ENCODE measurements around the gene NAIF1. TPM values are rescaled to one million over a fixed set of nuclear protein-coding genes. Genes with fewer than 3 reads are reported as not detected.

The NAIF1 gene
- polyA plus RNA-seq, 1 of the 3 experiments (the other 2 are of a cell fraction): 14.8 TPM

DNA sequence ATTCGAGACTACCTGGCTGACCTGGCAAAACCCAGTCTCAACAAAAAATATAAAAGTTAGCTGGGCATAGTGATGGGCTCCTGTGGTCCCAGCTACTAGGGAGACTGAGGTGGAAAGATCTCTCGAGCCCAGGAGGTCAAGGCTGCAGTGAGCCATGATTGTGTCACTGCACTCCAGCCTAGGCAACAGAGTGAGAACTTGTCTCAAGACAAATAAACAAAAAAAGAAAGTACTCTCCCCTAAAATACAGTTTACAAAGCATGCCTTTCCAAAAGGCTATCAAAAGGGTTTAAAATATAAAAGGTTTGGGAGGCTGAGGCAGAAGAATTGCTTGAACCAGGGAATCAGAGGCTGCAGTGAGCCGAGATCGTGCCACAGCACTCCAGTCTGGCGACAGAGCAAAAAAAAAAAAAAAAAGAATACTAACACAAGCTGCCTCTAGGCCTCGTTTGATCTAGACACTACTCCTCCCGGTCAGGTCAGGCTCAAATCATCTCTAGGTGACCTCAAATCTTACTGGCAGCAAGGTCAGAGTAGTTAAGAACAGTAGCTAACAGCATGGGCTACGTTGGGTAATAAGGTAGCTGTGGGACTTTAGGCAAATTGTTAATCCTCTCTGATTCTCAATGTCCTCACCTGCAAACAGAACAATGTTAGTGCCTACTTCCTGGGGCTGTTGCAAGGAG is 9.3 kb downstream of the NAIF1 start:
- no peaks in the 10 kb centered on the region for H3K27me3 ChIP-seq (ENCODE audit: insufficient read depth)

More for the DNA sequence above, 9.3 kb downstream of the NAIF1 start:
- TF ChIP-seq EP300 (IDR thresholded peaks at IDR 0.05; ENCODE audit: borderline replicate concordance in 1 of 2, low read depth in 1 of 2, low read length in 1 of 2) (no peak), NFIC (IDR thresholded peaks at IDR 0.05; ENCODE audit: borderline replicate concordance) (no peak), FOXM1 (IDR thresholded peaks at IDR 0.05; ENCODE audit: low read depth) (no peak), POLR2AphosphoS5 (IDR thresholded peaks at IDR 0.05; ENCODE audit: low read depth, low read length) (no peak), TEAD4 (IDR thresholded peaks at IDR 0.05; ENCODE audit: borderline replicate concordance, insufficient read depth) (no peak), MXI1 (IDR thresholded peaks at IDR 0.05; ENCODE audit: low read depth, low read length) (no peak), MEF2A (IDR thresholded peaks at IDR 0.05; ENCODE audit: borderline replicate concordance, low read depth) (no peak), FOXJ3 (CRISPR knock-in tag; IDR thresholded peaks at IDR 0.05) (no peak), CHD2 (IDR thresholded peaks at IDR 0.05; ENCODE audit: low read length, partially characterized antibody) (no peak), FOSL2 (IDR thresholded peaks at IDR 0.05; ENCODE audit: borderline replicate concordance, low read depth) (no peak)
- TF ChIP-seq, protein P1, sequence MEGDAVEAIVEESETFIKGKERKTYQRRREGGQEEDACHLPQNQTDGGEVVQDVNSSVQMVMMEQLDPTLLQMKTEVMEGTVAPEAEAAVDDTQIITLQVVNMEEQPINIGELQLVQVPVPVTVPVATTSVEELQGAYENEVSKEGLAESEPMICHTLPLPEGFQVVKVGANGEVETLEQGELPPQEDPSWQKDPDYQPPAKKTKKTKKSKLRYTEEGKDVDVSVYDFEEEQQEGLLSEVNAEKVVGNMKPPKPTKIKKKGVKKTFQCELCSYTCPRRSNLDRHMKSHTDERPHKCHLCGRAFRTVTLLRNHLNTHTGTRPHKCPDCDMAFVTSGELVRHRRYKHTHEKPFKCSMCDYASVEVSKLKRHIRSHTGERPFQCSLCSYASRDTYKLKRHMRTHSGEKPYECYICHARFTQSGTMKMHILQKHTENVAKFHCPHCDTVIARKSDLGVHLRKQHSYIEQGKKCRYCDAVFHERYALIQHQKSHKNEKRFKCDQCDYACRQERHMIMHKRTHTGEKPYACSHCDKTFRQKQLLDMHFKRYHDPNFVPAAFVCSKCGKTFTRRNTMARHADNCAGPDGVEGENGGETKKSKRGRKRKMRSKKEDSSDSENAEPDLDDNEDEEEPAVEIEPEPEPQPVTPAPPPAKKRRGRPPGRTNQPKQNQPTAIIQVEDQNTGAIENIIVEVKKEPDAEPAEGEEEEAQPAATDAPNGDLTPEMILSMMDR (IDR thresholded peaks at IDR 0.05): no peak
- TF ChIP-seq, protein P2, sequence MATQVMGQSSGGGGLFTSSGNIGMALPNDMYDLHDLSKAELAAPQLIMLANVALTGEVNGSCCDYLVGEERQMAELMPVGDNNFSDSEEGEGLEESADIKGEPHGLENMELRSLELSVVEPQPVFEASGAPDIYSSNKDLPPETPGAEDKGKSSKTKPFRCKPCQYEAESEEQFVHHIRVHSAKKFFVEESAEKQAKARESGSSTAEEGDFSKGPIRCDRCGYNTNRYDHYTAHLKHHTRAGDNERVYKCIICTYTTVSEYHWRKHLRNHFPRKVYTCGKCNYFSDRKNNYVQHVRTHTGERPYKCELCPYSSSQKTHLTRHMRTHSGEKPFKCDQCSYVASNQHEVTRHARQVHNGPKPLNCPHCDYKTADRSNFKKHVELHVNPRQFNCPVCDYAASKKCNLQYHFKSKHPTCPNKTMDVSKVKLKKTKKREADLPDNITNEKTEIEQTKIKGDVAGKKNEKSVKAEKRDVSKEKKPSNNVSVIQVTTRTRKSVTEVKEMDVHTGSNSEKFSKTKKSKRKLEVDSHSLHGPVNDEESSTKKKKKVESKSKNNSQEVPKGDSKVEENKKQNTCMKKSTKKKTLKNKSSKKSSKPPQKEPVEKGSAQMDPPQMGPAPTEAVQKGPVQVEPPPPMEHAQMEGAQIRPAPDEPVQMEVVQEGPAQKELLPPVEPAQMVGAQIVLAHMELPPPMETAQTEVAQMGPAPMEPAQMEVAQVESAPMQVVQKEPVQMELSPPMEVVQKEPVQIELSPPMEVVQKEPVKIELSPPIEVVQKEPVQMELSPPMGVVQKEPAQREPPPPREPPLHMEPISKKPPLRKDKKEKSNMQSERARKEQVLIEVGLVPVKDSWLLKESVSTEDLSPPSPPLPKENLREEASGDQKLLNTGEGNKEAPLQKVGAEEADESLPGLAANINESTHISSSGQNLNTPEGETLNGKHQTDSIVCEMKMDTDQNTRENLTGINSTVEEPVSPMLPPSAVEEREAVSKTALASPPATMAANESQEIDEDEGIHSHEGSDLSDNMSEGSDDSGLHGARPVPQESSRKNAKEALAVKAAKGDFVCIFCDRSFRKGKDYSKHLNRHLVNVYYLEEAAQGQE (IDR thresholded peaks at IDR 0.05; ENCODE audit: low read depth, low read length): no peak
- WGBS (ENCODE audit: low lambda C conversion rate): 91% methylated on average over 8 of the region's 8 CpGs
- H3F3A ChIP-seq (replicated peaks; ENCODE audit: insufficient read depth): no peaks in the 10 kb centered on the region
- no peak overlapping the region for H3K4me2 ChIP-seq
- H3K4me1 ChIP-seq (ENCODE audit: control insufficient read depth in 1 of 2, insufficient read depth in 2 of 2, low read depth in 1 of 2, low read length in 1 of 2): peaks cover 0 to 10% of the 10 kb centered on the region in 2 experiments; a peak in 1 of 4 replicates
- DNase-seq: no peak
- no peak overlapping the region for H3K4me3 ChIP-seq (ENCODE audit: low read depth in 2 of 2, low read length in 1 of 2)
- ChIA-PET POLR2A (interaction anchor here (0.9 kb wide), 1 partner anchor 11 kb away, joined by 3 read pairs; no protein-coding TSS in a partner anchor), CTCF (interaction anchor here (1.2 kb wide), 1 partner anchor 114 kb away, joined by 3 read pairs; no protein-coding TSS in a partner anchor)
- no peaks in the 10 kb centered on the region for H3K79me2 ChIP-seq (ENCODE audit: insufficient read depth)
- no peaks in the 10 kb centered on the region for H4K20me1 ChIP-seq (ENCODE audit: insufficient read depth)
- no peak overlapping the region for H3K9ac ChIP-seq
- H2AFZ ChIP-seq (ENCODE audit: low read depth): no peak overlapping the region
- H3K9me2 ChIP-seq: no peaks in the 10 kb centered on the region
- no peak overlapping the region for H3K27ac ChIP-seq (ENCODE audit: low read depth in 2 of 2, low read length in 1 of 2)
- peaks cover 0 to under 1% of the 10 kb centered on the region in 2 experiments for H3K36me3 ChIP-seq (replicated peaks in 1 of 2; ENCODE audit: control insufficient read depth in 1 of 2, insufficient read depth in 2 of 2, low read length in 1 of 2)
- no peaks in the 10 kb centered on the region for H3K9me3 ChIP-seq

All from SK-N-SH (cell line).